ENCODE measurements around the gene PDE6A. TPM values are rescaled to one million over a fixed set of nuclear protein-coding genes. Genes with fewer than 3 reads are reported as not detected.

PDE6A gene
- total and polyA plus RNA-seq, 2 of the 13 experiments (the other 11 are each of a cell fraction or from before 2014, with no cell fraction given): 0.01 TPM; not detected in 1

DNA sequence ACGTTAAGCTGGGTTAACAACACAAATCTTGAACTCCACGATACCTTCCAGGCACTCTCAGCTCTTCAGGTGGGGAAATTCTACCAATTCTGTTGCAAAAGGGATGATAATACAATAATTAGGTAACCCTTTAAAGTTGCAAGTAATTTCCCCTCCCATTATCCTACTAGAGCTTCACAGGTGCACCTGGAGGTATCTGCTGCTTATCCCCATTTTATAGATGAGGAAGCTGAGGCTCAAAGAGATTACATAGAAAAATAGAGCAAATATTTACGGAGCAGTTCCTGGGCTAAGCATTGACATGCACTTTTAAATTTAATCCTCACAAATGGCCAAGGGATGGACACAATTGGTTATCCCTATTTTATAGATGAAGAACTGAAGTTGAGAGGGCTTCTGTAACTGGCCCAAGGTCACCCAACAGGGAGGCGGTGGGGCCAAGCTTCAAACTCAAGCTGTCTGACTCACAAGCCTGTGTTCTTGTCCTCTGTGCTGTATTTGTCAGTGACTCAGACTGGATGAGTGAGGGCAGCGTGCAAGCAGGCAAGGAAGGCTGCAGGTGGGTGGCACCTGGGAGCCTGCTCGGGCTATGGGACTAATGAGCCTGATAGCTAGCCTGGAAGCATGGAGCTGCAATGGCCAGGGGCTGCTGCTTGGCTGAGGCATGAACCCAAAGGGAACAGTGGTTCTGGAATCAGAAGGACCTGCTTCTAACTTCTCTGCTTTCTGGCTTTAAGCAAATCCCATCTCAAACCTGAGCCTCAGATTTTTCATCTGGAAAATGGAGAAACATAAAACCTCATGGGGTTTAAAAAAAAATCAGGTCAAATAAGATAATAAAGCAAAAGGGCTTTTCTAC, 105.5 kb downstream of the PDE6A start:
- no peaks in the 10 kb centered on the region for H4K20me1 ChIP-seq (ENCODE audit: insufficient read depth, low read length)
- no peaks in the 10 kb centered on the region for H3K79me2 ChIP-seq (ENCODE audit: insufficient read depth, low read length)
- no peaks in the 10 kb centered on the region for H3K4me1 ChIP-seq (ENCODE audit: insufficient read depth, low read length)
- intact Hi-C loops (cut with micrococcal nuclease; ENCODE audit: unreplicated experiment) (loop anchor here (10.0 kb wide), 1 partner anchor 286 kb away; no protein-coding TSS in a partner anchor), in situ Hi-C loops (cut with HindIII; ENCODE audit: extremely low pct_ligation_motif_present, low pct_unique_long_range_greater_than_20kb) (loop anchor here (5.0 kb wide), 1 partner anchor 148 kb away; no protein-coding TSS in a partner anchor)
- BruUV-seq (replicated peaks): no TSS peak
- POLR2A ChIA-PET: no interaction called here
- H2AFZ ChIP-seq (ENCODE audit: low read length): no peak overlapping the region
- CTCF ChIA-PET (ENCODE audit: low intra/inter-chr PET ratio, low total read pairs): interaction anchor here (2.5 to 2.9 kb wide), 2 partner anchors 14 to 152 kb away, joined by 19 to 27 read pairs; no protein-coding TSS in a partner anchor
- H3K4me3 ChIP-seq (replicated peaks in 1 of 3; ENCODE audit: insufficient read depth in 1 of 3, low read depth in 2 of 3, low read length in 3 of 3): no peak overlapping the region
- WGBS (ENCODE audit: low lambda C conversion rate): 71% methylated on average over 6 of the region's 6 CpGs
- DNase-seq (ENCODE audit: low spot score) (no peak), FAIRE-seq (no peak), ATAC-seq (no peak; the same call in 2 of the 3 replicates)
- TF ChIP-seq ZNF629 (CRISPR knock-in tag; conservative IDR thresholded peaks at IDR 0.05): peak; percentile 63
- TF ChIP-seq ETV6 (CRISPR knock-in tag; conservative IDR thresholded peaks at IDR 0.05): no peak
- H3K27me3 ChIP-seq (ENCODE audit: control insufficient read depth in 1 of 2, insufficient read depth in 2 of 2, low read length in 2 of 2): no peaks in the 10 kb centered on the region
- no peak overlapping the region for H3K27ac ChIP-seq (ENCODE audit: extremely low read length, insufficient read depth, low read length)
- H3K4me2 ChIP-seq (ENCODE audit: low read depth, low read length): no peak overlapping the region
- H3K9me3 ChIP-seq (ENCODE audit: low read length): no peaks in the 10 kb centered on the region
- no peaks in the 10 kb centered on the region for H3K36me3 ChIP-seq (replicated peaks in 1 of 2; ENCODE audit: control insufficient read depth in 1 of 2, insufficient read depth in 2 of 2, low read length in 2 of 2)
- no peak overlapping the region for H3K9ac ChIP-seq (ENCODE audit: insufficient read depth, low read depth, low read length)

- POLR2A ChIA-PET: no interaction called here
- Histone ChIP-seq H3K79me2 (ENCODE audit: insufficient read depth, low read length) (no peaks in the 10 kb centered on the region), H4K20me1 (ENCODE audit: insufficient read depth, low read length) (no peaks in the 10 kb centered on the region), H2AFZ (ENCODE audit: low read length) (no peak overlapping the region), H3K27me3 (ENCODE audit: control insufficient read depth in 1 of 2, insufficient read depth in 2 of 2, low read length in 2 of 2) (no peaks in the 10 kb centered on the region), H3K4me2 (ENCODE audit: low read depth, low read length) (no peak overlapping the region), H3K36me3 (replicated peaks in 1 of 2; ENCODE audit: control insufficient read depth in 1 of 2, insufficient read depth in 2 of 2, low read length in 2 of 2) (no peaks in the 10 kb centered on the region), H3K27ac (ENCODE audit: extremely low read length, insufficient read depth, low read length) (no peak overlapping the region), H3K4me1 (ENCODE audit: insufficient read depth, low read length) (no peaks in the 10 kb centered on the region), H3K4me3 (replicated peaks in 1 of 3; ENCODE audit: insufficient read depth in 1 of 3, low read depth in 2 of 3, low read length in 3 of 3) (no peak overlapping the region), H3K9ac (ENCODE audit: insufficient read depth, low read depth, low read length) (no peak overlapping the region), H3K9me3 (ENCODE audit: low read length) (no peaks in the 10 kb centered on the region)
- peak; percentile 76 for FAIRE-seq
- no TSS peak for BruUV-seq (replicated peaks)
- peak; percentile 54 for DNase-seq (ENCODE audit: low spot score)
- in situ Hi-C loops (cut with HindIII; ENCODE audit: extremely low pct_ligation_motif_present, low pct_unique_long_range_greater_than_20kb): loop anchor here (5.0 kb wide), 1 partner anchor 150 kb away; no protein-coding TSS in a partner anchor
- WGBS (ENCODE audit: low lambda C conversion rate): 32% methylated on average over 3 of the region's 7 CpGs
- CTCF ChIA-PET (ENCODE audit: low intra/inter-chr PET ratio, low total read pairs): interaction anchor here (0.6 to 2.9 kb wide), 5 partner anchors 15 to 153 kb away, joined by 3 to 27 read pairs (median 6); no protein-coding TSS in a partner anchor
- peak; percentile 97 for ATAC-seq
- intact Hi-C loops (cut with micrococcal nuclease; ENCODE audit: unreplicated experiment): loop anchor here (1.0 to 10.0 kb wide), 3 partner anchors 16 to 287 kb away; no protein-coding TSS in a partner anchor
- TF ChIP-seq MAFF (IDR thresholded peaks at IDR 0.05; ENCODE audit: low read depth, low read length) (no peak), ZNF329 (CRISPR knock-in tag; IDR thresholded peaks at IDR 0.05; ENCODE audit: low read depth) (0 out of 2 replicates have a peak, but pooled peaks have one; percentile 36), XRCC5 (optimal IDR thresholded peaks at IDR 0.05; ENCODE audit: low read length) (peak; percentile 58), ARNTL (CRISPR knock-in tag; IDR thresholded peaks at IDR 0.05) (no peak), ATF4 (CRISPR knock-in tag; IDR thresholded peaks at IDR 0.05) (0 out of 4 replicates have a peak, but pooled peaks of 1 of the 2 experiments have one; percentile 41), RAD21 (CRISPR knock-in tag; IDR thresholded peaks at IDR 0.05) (peak; percentile 79), CHD4 (IDR thresholded peaks at IDR 0.05; ENCODE audit: borderline replicate concordance, low read length) (no peak), ZNF607 (CRISPR knock-in tag; IDR thresholded peaks at IDR 0.05; ENCODE audit: borderline replicate concordance) (no peak)
- TF ChIP-seq, protein P1, sequence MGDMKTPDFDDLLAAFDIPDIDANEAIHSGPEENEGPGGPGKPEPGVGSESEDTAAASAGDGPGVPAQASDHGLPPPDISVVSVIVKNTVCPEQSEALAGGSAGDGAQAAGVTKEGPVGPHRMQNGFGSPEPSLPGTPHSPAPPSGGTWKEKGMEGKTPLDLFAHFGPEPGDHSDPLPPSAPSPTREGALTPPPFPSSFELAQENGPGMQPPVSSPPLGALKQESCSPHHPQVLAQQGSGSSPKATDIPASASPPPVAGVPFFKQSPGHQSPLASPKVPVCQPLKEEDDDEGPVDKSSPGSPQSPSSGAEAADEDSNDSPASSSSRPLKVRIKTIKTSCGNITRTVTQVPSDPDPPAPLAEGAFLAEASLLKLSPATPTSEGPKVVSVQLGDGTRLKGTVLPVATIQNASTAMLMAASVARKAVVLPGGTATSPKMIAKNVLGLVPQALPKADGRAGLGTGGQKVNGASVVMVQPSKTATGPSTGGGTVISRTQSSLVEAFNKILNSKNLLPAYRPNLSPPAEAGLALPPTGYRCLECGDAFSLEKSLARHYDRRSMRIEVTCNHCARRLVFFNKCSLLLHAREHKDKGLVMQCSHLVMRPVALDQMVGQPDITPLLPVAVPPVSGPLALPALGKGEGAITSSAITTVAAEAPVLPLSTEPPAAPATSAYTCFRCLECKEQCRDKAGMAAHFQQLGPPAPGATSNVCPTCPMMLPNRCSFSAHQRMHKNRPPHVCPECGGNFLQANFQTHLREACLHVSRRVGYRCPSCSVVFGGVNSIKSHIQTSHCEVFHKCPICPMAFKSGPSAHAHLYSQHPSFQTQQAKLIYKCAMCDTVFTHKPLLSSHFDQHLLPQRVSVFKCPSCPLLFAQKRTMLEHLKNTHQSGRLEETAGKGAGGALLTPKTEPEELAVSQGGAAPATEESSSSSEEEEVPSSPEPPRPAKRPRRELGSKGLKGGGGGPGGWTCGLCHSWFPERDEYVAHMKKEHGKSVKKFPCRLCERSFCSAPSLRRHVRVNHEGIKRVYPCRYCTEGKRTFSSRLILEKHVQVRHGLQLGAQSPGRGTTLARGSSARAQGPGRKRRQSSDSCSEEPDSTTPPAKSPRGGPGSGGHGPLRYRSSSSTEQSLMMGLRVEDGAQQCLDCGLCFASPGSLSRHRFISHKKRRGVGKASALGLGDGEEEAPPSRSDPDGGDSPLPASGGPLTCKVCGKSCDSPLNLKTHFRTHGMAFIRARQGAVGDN (CRISPR knock-in tag; IDR thresholded peaks at IDR 0.05): peak; percentile 7; the same call in 1 of the 2 replicates
These were observed 106.8 kb downstream of the PDE6A start for GRCh38 chr5:149837680-149838269.
